Subcutaneous abdominal adipose tissue (tissue), 5 donors: ENCODE data around the gene DGUOK.

ENCODE experiments used
- H3K27ac ChIP-seq: one replicate; pipeline ENCODE4 v1.7.0; 2013; ENCODE audit warnings: low read depth, mild to moderate bottlenecking, inconsistent platforms, low read length, moderate library complexity
- H3K27me3 ChIP-seq, 5 donors: one replicate each; pipeline ENCODE4 v1.7.0; 2013; ENCODE audit warnings: low read length in 5 of 5, inconsistent platforms in 1 of 5; ENCODE audit not compliant: control insufficient read depth in 5 of 5, insufficient read depth in 4 of 5
- H3K36me3 ChIP-seq, 5 donors: one replicate each; pipeline ENCODE4 v1.7.0; 2013; ENCODE audit warnings: low read length in 5 of 5; ENCODE audit not compliant: control insufficient read depth in 5 of 5, insufficient read depth in 5 of 5
- H3K4me1 ChIP-seq, 5 donors: one replicate each; pipeline ENCODE4 v1.7.0; 2013; ENCODE audit warnings: low read length in 5 of 5, mild to moderate bottlenecking in 3 of 5, moderate library complexity in 1 of 5; ENCODE audit not compliant: control insufficient read depth in 5 of 5, insufficient read depth in 5 of 5
- H3K4me3 ChIP-seq, 5 donors: one replicate each; pipeline ENCODE4 v1.7.0; 2013; ENCODE audit warnings: low read length in 5 of 5, low read depth in 1 of 5
- H3K9ac ChIP-seq, 5 donors: one replicate each; pipeline ENCODE4 v1.7.0; 2013; ENCODE audit warnings: low read length in 5 of 5, mild to moderate bottlenecking in 4 of 5, moderate library complexity in 3 of 5
- H3K9me3 ChIP-seq, 5 donors: one replicate each; pipeline ENCODE4 v1.7.0; 2013; ENCODE audit warnings: low read length in 5 of 5; ENCODE audit not compliant: control insufficient read depth in 5 of 5
- donor health status: healthy.
- donor health status: healthy.
- donor health status: healthy.
- donor health status: healthy.
- donor health status: healthy.

DGUOK gene

DNA sequence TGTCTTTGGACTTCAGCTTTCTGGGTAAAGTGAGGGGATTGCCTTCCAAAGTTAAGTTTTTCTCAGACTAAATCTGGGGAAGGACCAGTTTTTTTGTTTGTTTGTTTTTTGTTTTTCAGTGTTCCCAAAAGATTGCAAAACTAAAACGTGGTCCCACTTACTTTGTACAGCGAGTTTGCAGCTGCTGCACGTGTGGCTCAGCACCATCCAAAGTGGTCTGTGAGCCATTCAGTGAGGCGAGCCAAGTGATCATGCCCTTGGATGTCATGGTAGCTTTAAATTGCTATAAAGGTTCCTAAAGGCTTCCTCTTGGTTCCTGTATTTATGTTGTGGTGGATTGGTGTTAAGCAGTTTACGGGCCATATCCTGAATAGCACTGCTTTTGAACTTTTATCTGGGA, 81.0 kb downstream of the DGUOK start:
- H3K27ac ChIP-seq: no peak overlapping the region
- H3K36me3 ChIP-seq: peaks cover 0 to 4% (median 0%) of the 10 kb centered on the region in 5 donors
- H3K27me3 ChIP-seq: peaks cover 0 to 7% (median 0%) of the 10 kb centered on the region in 5 donors
- H3K4me3 ChIP-seq: no peak overlapping the region
- H3K9me3 ChIP-seq: no peaks in the 10 kb centered on the region
- H3K9ac ChIP-seq: no peak overlapping the region
- peaks cover 7 to 56% (median 33%) of the 10 kb centered on the region in 5 donors for H3K4me1 ChIP-seq
